ENCODE measurements around the gene PTPRJ.

DNA sequence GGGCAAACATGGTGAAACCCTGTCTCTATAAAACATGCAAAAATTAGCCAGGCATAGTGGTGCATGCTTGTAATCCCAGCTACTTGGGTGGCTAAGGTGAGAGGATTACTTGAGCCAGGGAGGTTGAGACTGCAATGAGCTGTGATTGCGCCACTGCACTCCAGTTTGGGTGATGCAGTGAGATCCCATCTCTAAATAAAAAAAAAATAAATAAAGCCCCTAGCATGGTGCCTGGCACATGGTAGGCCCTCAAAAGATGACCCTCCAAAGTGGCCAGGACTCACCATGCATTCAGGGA lies 74.6 kb downstream of the PTPRJ start:
- TF ChIP-seq, protein P1, sequence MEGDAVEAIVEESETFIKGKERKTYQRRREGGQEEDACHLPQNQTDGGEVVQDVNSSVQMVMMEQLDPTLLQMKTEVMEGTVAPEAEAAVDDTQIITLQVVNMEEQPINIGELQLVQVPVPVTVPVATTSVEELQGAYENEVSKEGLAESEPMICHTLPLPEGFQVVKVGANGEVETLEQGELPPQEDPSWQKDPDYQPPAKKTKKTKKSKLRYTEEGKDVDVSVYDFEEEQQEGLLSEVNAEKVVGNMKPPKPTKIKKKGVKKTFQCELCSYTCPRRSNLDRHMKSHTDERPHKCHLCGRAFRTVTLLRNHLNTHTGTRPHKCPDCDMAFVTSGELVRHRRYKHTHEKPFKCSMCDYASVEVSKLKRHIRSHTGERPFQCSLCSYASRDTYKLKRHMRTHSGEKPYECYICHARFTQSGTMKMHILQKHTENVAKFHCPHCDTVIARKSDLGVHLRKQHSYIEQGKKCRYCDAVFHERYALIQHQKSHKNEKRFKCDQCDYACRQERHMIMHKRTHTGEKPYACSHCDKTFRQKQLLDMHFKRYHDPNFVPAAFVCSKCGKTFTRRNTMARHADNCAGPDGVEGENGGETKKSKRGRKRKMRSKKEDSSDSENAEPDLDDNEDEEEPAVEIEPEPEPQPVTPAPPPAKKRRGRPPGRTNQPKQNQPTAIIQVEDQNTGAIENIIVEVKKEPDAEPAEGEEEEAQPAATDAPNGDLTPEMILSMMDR (conservative IDR thresholded peaks at IDR 0.05; ENCODE audit: low read depth, low read length): no peak
- no peak for TF ChIP-seq EZH2 (IDR thresholded peaks at IDR 0.05; ENCODE audit: low read length, unreplicated experiment)
